Colonic mucosa (tissue), 4 donors: ENCODE measurements around the gene PTMA. TPM values are rescaled to one million over a fixed set of nuclear protein-coding genes. Genes with fewer than 3 reads are reported as not detected.

Source experiments
- DNase-seq: peaks from one replicate; pipeline ENCODE4 v3.0.0-alpha.2; 2020
- H3K27ac ChIP-seq: fragments of 200-600 bp; one replicate; pipeline ENCODE4 v1.8.0; 2021
- H3K27me3 ChIP-seq: fragments of 200-600 bp; one replicate; pipeline ENCODE4 v1.8.0; 2021
- H3K36me3 ChIP-seq: fragments of 200-600 bp; one replicate; pipeline ENCODE4 v1.8.0; 2021
- H3K4me1 ChIP-seq: fragments of 200-600 bp; one replicate; pipeline ENCODE4 v1.8.0; 2021; ENCODE audit warnings: mild to moderate bottlenecking
- H3K4me3 ChIP-seq: fragments of 200-600 bp; one replicate; pipeline ENCODE4 v1.8.0; 2021
- H3K9ac ChIP-seq, 2 donors: one replicate each; pipeline ENCODE4 v1.7.0; 2013; ENCODE audit warnings: control low read depth in 2 of 2, low read depth in 2 of 2, low read length in 2 of 2
- H3K9me3 ChIP-seq: fragments of 200-600 bp; one replicate; pipeline ENCODE4 v1.8.0; 2021
- CTCF ChIP-seq: fragments of 200-600 bp; IDR thresholded peaks from one replicate; pipeline ENCODE4 v1.8.0; 2022; ENCODE audit warnings: antibody characterized with exemption, mild to moderate bottlenecking
- intact Hi-C: fragments of 100-400 bp; cut with DNase I; formaldehyde crosslinking; loops from one replicate; pipeline ENCODE4 v1.14.1; 2022
- total RNA-seq, 2 donors: library from RNA; stranded (reverse); fragmentation: NEBNext Ultra II Directional in 1 of 2; extraction: Animal tissue kit (Norgen Biotek cat#: 25700) in 1 of 2; gene quantifications; one replicate each; pipeline ENCODE4 v1.2.1, GENCODE V29; 2021
- donor health status: healthy.
- donor health status: DM: no; HTN: no; CAD: no.
- donor health status: DM: no; HTN: no; CAD: no.

Gene PTMA
- total RNA-seq, 2 donors from 2014 or later: 1,195 to 1,836 TPM

DNA sequence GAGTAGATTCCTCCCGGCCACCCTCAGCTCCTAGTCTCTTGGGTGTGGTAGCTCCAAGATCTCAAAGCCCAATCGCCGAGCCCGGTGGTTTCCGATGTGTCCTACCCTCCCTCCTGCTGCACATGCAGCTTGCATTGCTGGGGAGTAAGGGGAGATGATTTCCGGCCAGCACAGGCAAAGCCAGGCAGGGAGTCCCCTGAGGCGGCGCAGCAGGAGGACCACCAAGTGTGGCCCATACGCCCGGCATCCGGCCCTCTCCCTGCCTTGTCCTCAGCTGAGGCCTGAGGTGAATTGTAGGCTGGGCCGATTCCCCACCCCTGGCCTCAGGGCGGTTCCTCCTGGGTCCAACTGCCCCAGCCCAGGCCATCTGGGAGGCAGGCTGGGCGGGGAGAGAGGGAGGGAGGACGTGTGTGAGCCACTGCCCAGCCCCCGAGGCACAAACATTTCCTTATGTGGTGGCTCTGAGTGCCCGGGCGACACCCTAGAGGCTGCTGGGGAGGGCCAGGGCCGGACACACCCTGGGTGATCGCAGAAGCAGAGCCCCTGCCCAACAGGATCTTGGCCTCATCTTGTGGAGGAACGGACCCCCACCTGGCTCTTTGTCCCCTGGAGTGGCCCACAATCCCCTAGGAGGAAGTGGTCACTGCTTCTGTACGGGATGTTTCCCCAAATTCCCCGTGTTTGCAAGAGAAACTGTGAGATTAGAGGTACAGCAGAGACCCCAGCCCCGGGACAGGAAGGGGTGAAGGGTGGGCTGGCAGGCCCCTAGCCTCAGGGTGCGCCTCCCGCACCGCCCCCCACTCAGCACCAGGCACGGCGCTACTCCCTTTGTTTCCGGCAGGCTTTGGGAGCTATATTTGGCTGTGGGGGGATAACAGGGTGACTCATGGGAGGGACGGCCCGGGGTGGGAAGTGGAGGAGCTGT, 41.9 kb upstream of the PTMA start:
- intact Hi-C loops: no loop called here
- peak; percentile 97 for DNase-seq
- H3K27ac ChIP-seq: peak overlapping the region; percentile 99
- no peak for TF ChIP-seq CTCF
- H3K4me1 ChIP-seq: peaks cover 12% of the 10 kb centered on the region
- no peaks in the 10 kb centered on the region for H3K9me3 ChIP-seq
- peak overlapping the region; percentile 91 to 98 for H3K9ac ChIP-seq
- no peaks in the 10 kb centered on the region for H3K36me3 ChIP-seq
- H3K27me3 ChIP-seq: no peaks in the 10 kb centered on the region
- peak overlapping the region; percentile 32 for H3K4me3 ChIP-seq

- H3K36me3 ChIP-seq: no peaks in the 10 kb centered on the region
- peak overlapping the region; percentile 91 to 98 for H3K9ac ChIP-seq
- H3K27me3 ChIP-seq: no peaks in the 10 kb centered on the region
- intact Hi-C loops: no loop called here
- H3K4me1 ChIP-seq: peaks cover 14% of the 10 kb centered on the region
- no peaks in the 10 kb centered on the region for H3K9me3 ChIP-seq
- peak overlapping the region; percentile 32 for H3K4me3 ChIP-seq
- DNase-seq: no peak
- no peak for TF ChIP-seq CTCF
- H3K27ac ChIP-seq: peak overlapping the region; percentile 99
Observed at GRCh38 chr2:231667096-231667427, 41.3 kb upstream of the PTMA start.

GRCh38 chr2:231667496-231667895, 40.8 kb upstream of the PTMA start:
- no peak for TF ChIP-seq CTCF
- Histone ChIP-seq H3K4me3 (peak overlapping the region; percentile 32), H3K4me1 (peaks cover 18% of the 10 kb centered on the region), H3K27ac (peak overlapping the region; percentile 99), H3K9me3 (no peaks in the 10 kb centered on the region), H3K27me3 (no peaks in the 10 kb centered on the region), H3K36me3 (no peaks in the 10 kb centered on the region), H3K9ac (peak overlapping the region; percentile 91 to 98)
- intact Hi-C loops: no loop called here
- DNase-seq: peak; percentile 66

- Histone ChIP-seq H3K27ac (no peak overlapping the region), H3K27me3 (no peaks in the 10 kb centered on the region), H3K36me3 (no peaks in the 10 kb centered on the region), H3K4me1 (peaks cover 20% of the 10 kb centered on the region), H3K9ac (no peak overlapping the region), H3K9me3 (no peaks in the 10 kb centered on the region), H3K4me3 (no peak overlapping the region)
- no peak for DNase-seq
- TF ChIP-seq CTCF: no peak
- intact Hi-C loops: no loop called here
Observed at GRCh38 chr2:231668981-231669380, 39.3 kb upstream of the PTMA start.

DNA sequence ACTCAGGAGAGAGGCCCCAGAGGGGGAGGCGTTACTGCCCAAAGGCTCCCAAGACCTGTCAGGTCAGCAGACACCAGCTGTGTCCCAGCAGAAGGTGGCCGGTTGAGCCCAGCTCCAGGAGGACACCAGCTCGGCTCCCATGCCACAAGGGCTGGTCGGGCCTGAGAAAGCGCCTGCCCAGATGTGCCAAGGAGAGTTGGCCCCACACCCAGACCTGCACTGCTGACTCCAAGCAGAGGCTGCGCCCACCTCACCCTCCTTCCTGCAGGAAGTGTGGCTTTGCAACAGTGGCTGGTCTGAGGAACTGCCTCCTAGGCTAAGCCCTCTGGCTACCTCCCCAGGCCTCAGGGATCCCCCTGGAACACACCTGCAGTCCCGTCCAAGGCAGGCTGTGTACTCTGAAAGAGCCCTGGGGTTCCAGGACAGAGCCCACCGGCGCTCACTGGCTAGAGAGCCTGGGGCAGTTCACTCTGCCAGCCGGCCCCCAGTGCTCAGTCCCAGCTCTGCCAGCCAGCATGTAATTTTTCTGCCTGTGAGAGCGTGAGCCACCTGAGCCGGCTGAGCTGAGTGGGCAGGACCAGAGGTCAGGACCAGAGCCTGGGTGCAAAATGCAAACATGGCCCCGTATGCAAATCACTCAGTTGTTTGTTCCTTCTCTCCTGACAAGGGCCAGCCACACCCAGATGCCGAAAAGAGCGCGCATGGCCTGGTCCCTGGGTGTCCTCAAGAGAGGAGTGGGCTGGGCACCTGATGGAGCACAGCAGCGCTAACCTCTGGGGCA, 36.9 kb upstream of the PTMA start:
- Histone ChIP-seq H3K4me3 (no peak overlapping the region), H3K36me3 (no peaks in the 10 kb centered on the region), H3K27ac (peak overlapping the region; percentile 95), H3K9ac (peak overlapping the region; percentile 75 to 84), H3K4me1 (peaks cover 27% of the 10 kb centered on the region), H3K9me3 (no peaks in the 10 kb centered on the region), H3K27me3 (no peaks in the 10 kb centered on the region)
- intact Hi-C loops: no loop called here
- peak; percentile 80 for DNase-seq
- TF ChIP-seq CTCF: no peak
